Mesothelial cell of epicardium (in vitro differentiated cells): Measurements from ENCODE around the gene CAPZA1. TPM values are rescaled to one million over a fixed set of nuclear protein-coding genes. Genes with fewer than 3 reads are reported as not detected.

Source experiments
- DNase-seq, 2 experiments: peaks; one replicate each; pipeline ENCODE4 v3.0.0; 2021; ENCODE audit warnings: low spot score in 2 of 2; ENCODE audit not compliant: unreplicated experiment in 2 of 2
- H3K27ac Mint-ChIP-seq: 2 replicates; pipeline ENCODE4 v1.8.0; 2021; ENCODE audit warnings: mixed read lengths
- H3K27me3 Mint-ChIP-seq: 2 replicates; pipeline ENCODE4 v1.8.0; 2021; ENCODE audit warnings: low read depth, mixed read lengths
- H3K36me3 Mint-ChIP-seq: 2 replicates; pipeline ENCODE4 v1.8.0; 2021; ENCODE audit warnings: mixed read lengths
- H3K4me1 Mint-ChIP-seq: 2 replicates; pipeline ENCODE4 v1.8.0; 2021; ENCODE audit warnings: mixed read lengths
- H3K4me3 Mint-ChIP-seq: 2 replicates; pipeline ENCODE4 v1.8.0; 2021; ENCODE audit warnings: mild to moderate bottlenecking, moderate library complexity, mixed read lengths
- H3K9me3 Mint-ChIP-seq: 2 replicates; pipeline ENCODE4 v1.8.0; 2021; ENCODE audit warnings: mixed read lengths
- total RNA-seq: library from RNA; stranded (reverse); gene quantifications from 3 replicates; pipeline ENCODE4 v1.2.1, GENCODE V29; 2021
- TF ChIP-seq, protein P1 (sequence below): fragments of 200-600 bp; sonication (generic); IDR thresholded peaks from one replicate; pipeline ENCODE4 v1.5.0; 2021; ENCODE audit warnings: antibody characterized with exemption; ENCODE audit not compliant: unreplicated experiment

CAPZA1 gene
- total RNA-seq, 1 donor from 2014 or later = 109 TPM

DNA sequence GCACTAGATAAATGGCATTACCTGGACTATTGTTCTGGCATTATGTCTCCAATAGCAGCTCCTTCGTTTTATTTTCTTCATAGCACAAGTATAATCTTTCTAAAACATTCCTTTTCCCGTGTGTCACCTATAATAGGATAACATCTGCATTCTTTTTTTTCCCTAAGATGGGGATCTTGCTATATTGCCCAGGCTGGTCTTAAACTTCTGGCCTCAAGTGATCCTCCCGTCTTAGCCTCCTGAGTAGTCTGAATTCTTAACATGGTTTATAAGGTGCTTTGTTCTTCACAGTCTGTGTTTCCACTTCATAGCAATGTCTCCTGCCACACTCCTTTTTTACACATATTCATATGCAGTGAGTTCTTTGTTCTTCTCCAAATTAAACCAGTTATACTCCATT, 46.2 kb downstream of the CAPZA1 start:
- H3K9me3 Mint-ChIP-seq = no peaks in the 10 kb centered on the region
- H3K27ac Mint-ChIP-seq = no peak overlapping the region
- DNase-seq = no peak
- H3K27me3 Mint-ChIP-seq = no peaks in the 10 kb centered on the region
- no peaks in the 10 kb centered on the region for H3K4me1 Mint-ChIP-seq
- H3K36me3 Mint-ChIP-seq = peaks cover 61% of the 10 kb centered on the region
- H3K4me3 Mint-ChIP-seq = no peak overlapping the region
- TF ChIP-seq, protein P1, sequence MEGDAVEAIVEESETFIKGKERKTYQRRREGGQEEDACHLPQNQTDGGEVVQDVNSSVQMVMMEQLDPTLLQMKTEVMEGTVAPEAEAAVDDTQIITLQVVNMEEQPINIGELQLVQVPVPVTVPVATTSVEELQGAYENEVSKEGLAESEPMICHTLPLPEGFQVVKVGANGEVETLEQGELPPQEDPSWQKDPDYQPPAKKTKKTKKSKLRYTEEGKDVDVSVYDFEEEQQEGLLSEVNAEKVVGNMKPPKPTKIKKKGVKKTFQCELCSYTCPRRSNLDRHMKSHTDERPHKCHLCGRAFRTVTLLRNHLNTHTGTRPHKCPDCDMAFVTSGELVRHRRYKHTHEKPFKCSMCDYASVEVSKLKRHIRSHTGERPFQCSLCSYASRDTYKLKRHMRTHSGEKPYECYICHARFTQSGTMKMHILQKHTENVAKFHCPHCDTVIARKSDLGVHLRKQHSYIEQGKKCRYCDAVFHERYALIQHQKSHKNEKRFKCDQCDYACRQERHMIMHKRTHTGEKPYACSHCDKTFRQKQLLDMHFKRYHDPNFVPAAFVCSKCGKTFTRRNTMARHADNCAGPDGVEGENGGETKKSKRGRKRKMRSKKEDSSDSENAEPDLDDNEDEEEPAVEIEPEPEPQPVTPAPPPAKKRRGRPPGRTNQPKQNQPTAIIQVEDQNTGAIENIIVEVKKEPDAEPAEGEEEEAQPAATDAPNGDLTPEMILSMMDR = no peak

DNA sequence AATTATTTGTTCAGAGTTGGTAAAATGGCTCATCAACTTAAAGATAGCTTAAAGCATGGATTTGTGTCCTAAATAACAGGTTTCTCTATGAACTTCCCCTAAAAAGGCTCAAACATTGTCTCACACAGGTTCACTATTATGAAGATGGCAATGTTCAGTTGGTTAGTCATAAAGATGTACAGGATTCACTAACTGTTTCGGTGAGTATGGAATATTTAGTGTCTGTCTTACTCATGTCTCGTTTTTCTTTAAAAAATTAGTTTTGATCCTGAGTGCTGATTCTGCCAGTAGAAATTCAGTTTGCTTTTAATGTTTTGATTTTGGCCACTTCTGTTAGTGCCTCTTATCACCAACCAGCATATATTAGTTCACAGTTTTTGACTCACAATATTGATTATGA, 47.3 kb downstream of the CAPZA1 start:
- H3K27ac Mint-ChIP-seq = no peak overlapping the region
- H3K4me1 Mint-ChIP-seq = peaks cover 6% of the 10 kb centered on the region
- no peak for DNase-seq
- H3K9me3 Mint-ChIP-seq = no peaks in the 10 kb centered on the region
- no peaks in the 10 kb centered on the region for H3K27me3 Mint-ChIP-seq
- H3K36me3 Mint-ChIP-seq = peaks cover 57% of the 10 kb centered on the region
- TF ChIP-seq, protein P1 = no peak
- H3K4me3 Mint-ChIP-seq = no peak overlapping the region

DNA sequence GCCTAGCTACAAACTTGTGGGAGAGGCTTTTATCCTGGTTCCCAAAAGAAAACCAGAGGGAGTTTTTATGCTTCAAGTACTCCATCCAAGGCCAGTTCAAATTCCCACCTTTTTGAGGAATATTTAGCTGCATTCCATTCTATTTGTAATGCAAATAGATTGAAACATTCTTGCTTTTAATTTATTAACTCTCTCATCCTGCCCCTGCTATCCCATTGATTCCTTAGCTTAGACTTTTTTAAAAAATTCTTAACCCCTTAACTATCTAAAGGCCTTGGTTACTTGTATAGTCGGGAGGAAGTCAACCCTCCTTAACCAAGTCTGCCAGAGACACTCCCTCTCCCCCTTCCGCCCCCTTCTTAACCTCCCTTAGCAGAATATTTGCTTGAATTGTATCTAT, 52.4 kb downstream of the CAPZA1 start:
- no peaks in the 10 kb centered on the region for H3K27me3 Mint-ChIP-seq
- TF ChIP-seq, protein P1 = no peak
- peak overlapping the region; percentile 32 for H3K27ac Mint-ChIP-seq
- no peaks in the 10 kb centered on the region for H3K9me3 Mint-ChIP-seq
- no peak overlapping the region for H3K4me3 Mint-ChIP-seq
- H3K4me1 Mint-ChIP-seq = peaks cover 33% of the 10 kb centered on the region
- no peak for DNase-seq
- peaks cover 34% of the 10 kb centered on the region for H3K36me3 Mint-ChIP-seq

DNA sequence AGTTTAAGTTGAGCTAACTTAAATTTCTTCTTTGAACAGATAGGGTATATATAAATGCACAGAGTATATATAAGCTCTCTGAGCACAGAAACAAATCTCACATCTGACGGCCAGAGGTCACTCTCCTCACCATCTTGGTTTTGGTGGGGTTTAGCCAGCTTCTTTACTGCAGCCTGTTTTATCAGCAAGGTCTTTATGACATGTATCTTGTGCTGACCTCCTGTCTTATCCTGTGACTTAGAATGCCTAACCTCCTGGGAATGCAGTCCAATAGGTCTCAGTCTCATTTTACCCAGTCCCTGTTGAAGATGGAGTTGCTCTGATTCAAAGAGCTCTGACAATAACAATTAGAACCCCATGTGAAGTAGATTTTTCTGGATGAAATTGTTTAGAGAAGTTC, 53.2 kb downstream of the CAPZA1 start:
- H3K9me3 Mint-ChIP-seq = no peaks in the 10 kb centered on the region
- H3K4me1 Mint-ChIP-seq = peaks cover 34% of the 10 kb centered on the region
- DNase-seq = no peak
- no peak overlapping the region for H3K4me3 Mint-ChIP-seq
- no peaks in the 10 kb centered on the region for H3K27me3 Mint-ChIP-seq
- H3K27ac Mint-ChIP-seq = no peak overlapping the region
- TF ChIP-seq, protein P1 = no peak
- H3K36me3 Mint-ChIP-seq = peaks cover 29% of the 10 kb centered on the region

DNA sequence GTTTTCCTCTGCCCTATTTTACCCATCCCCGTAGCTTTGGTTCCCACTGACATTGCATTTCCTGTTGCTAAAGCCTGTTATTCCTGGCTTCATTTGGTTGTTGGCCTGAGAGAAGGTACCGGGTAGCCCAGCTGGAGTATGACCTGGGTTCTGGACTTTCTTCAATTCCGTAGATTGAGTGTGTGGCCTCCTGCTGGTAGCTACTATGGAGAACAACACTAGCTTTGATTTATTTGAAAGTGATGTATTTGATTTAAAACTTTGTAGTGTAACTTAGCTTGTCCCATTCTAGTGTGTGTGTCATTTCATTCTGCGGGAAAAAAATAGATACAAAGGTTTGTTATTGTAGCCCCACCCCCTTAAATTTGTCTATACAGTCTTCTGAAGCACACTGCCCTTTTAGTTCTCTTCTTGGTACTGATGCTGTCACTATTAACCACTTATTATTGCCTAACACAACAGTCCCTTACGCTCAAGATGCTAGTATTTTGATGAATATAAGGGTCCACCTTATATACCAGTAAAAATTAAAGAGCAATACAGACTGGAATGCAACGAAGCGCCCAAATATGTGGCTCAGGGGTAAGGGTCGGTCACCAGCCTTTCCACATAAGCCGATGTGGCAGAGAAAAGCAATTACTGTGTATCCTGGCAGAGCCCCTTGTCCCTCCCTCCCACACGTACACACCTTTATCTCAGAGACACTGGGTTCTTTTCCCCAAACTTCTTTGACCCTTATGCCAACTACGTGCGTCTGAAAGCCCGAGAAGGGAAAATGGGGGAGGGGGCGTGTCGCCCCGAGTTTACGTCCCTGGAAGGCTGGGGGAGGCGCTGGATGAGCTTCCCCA, 54.2 kb downstream of the CAPZA1 start:
- H3K9me3 Mint-ChIP-seq = no peaks in the 10 kb centered on the region
- H3K27ac Mint-ChIP-seq = peak overlapping the region; percentile 97
- DNase-seq = no peak
- TF ChIP-seq, protein P1 = peak; percentile 30
- peak overlapping the region; percentile 95 for H3K4me3 Mint-ChIP-seq
- peaks cover 34% of the 10 kb centered on the region for H3K4me1 Mint-ChIP-seq
- peaks cover 26% of the 10 kb centered on the region for H3K36me3 Mint-ChIP-seq
- H3K27me3 Mint-ChIP-seq = no peaks in the 10 kb centered on the region
